CD14-positive monocyte (primary cell): Measurements from ENCODE around the gene MISP3. TPM values are rescaled to one million over a fixed set of nuclear protein-coding genes. Genes with fewer than 3 reads are reported as not detected.

Source experiments
- DNase-seq, 3 donors: peaks; one replicate each; pipeline ENCODE4 v3.0.0-alpha.2; 2011 to 2022
- H2AFZ ChIP-seq: 2 replicates; pipeline ENCODE4 v1.6.0; 2012; ENCODE audit warnings: mild to moderate bottlenecking, low read depth, low read length, inconsistent platforms; ENCODE audit not compliant: insufficient read depth, poor library complexity, severe bottlenecking
- H3K27ac ChIP-seq, 2 donors: 1 replicate in 1 of 2; 2 replicates in 1 of 2; pipeline ENCODE4 v1.5.1; 2012 to 2013; ENCODE audit warnings: low read length in 2 of 2, control low read depth in 1 of 2, inconsistent platforms in 1 of 2, low read depth in 1 of 2, mild to moderate bottlenecking in 1 of 2
- H3K27me3 ChIP-seq, 2 donors: one replicate each; pipeline versions ENCODE4 v1.6.0 to v1.6.1; 2011 to 2013; ENCODE audit warnings: low read length in 2 of 2; ENCODE audit not compliant: control insufficient read depth in 2 of 2, insufficient read depth in 2 of 2
- H3K36me3 ChIP-seq, 2 donors: replicated peaks in 1 of 2; 1 replicate in 1 of 2; 2 replicates in 1 of 2; pipeline versions ENCODE4 v1.5.1 to v1.6.1; 2012 to 2013; ENCODE audit warnings: low read length in 2 of 2, control low read depth in 1 of 2, inconsistent platforms in 1 of 2, mild to moderate bottlenecking in 1 of 2; ENCODE audit not compliant: insufficient read depth in 2 of 2, control insufficient read depth in 1 of 2
- H3K4me1 ChIP-seq, 2 donors: 1 replicate in 1 of 2; 2 replicates in 1 of 2; pipeline versions ENCODE4 v1.5.1 to v1.6.1; 2012 to 2013; ENCODE audit warnings: low read length in 2 of 2, control low read depth in 1 of 2, inconsistent platforms in 1 of 2, mild to moderate bottlenecking in 1 of 2, moderate library complexity in 1 of 2; ENCODE audit not compliant: insufficient read depth in 2 of 2, control insufficient read depth in 1 of 2
- H3K4me2 ChIP-seq: replicated peaks from 2 replicates; pipeline ENCODE3; 2012; ENCODE audit warnings: low read length, moderate library complexity, mild to moderate bottlenecking; ENCODE audit not compliant: poor library complexity, severe bottlenecking; ENCODE audit errors: extremely low read depth
- H3K4me3 ChIP-seq, 3 experiments: fragments of 200-600 bp in 1 of 3; sonication (generic) in 1 of 3; replicated peaks in 1 of 3; 1 replicate in 2 of 3; 2 replicates in 1 of 3; pipeline ENCODE4 v1.5.1; 2011 to 2013; ENCODE audit warnings: low read length in 3 of 3, mild to moderate bottlenecking in 3 of 3, control low read depth in 2 of 3, low read depth in 2 of 3, inconsistent platforms in 1 of 3, moderate library complexity in 1 of 3
- H3K79me2 ChIP-seq: 2 replicates; pipeline ENCODE4 v1.6.0; 2012; ENCODE audit warnings: mild to moderate bottlenecking, control low read depth, inconsistent platforms, low read length, moderate library complexity; ENCODE audit not compliant: insufficient read depth
- H3K9ac ChIP-seq: 2 replicates; pipeline ENCODE4 v1.6.0; 2017; ENCODE audit warnings: low read length, mild to moderate bottlenecking; ENCODE audit not compliant: insufficient read depth, poor library complexity, severe bottlenecking
- H3K9me3 ChIP-seq, 2 donors: replicated peaks in 1 of 2; 1 replicate in 1 of 2; 2 replicates in 1 of 2; pipeline versions ENCODE4 v1.5.1 to v1.6.1; 2012 to 2013; ENCODE audit warnings: low read length in 2 of 2, control low read depth in 1 of 2; ENCODE audit not compliant: control insufficient read depth in 1 of 2, insufficient read depth in 1 of 2
- H4K20me1 ChIP-seq: 2 replicates; pipeline ENCODE4 v1.6.0; 2012; ENCODE audit warnings: mild to moderate bottlenecking, low read length, control low read depth, moderate library complexity; ENCODE audit not compliant: insufficient read depth
- H3K27ac Mint-ChIP-seq, 7 donors: one replicate each; pipeline ENCODE4 v1.8.0; 2020; ENCODE audit warnings: mild to moderate bottlenecking in 7 of 7, mixed read lengths in 7 of 7, moderate library complexity in 6 of 7, inconsistent platforms in 2 of 7
- H3K27me3 Mint-ChIP-seq, 3 donors: one replicate each; pipeline ENCODE4 v1.8.0; 2021 to 2022; ENCODE audit warnings: low read depth in 3 of 3, mild to moderate bottlenecking in 3 of 3, mixed read lengths in 3 of 3, moderate library complexity in 3 of 3, inconsistent platforms in 1 of 3
- H3K36me3 Mint-ChIP-seq, 2 donors: one replicate each; pipeline ENCODE4 v1.8.0; 2020; ENCODE audit warnings: mixed read lengths in 2 of 2, inconsistent platforms in 1 of 2, mild to moderate bottlenecking in 1 of 2
- H3K4me1 Mint-ChIP-seq: one replicate; pipeline ENCODE4 v1.8.0; 2020; ENCODE audit warnings: mild to moderate bottlenecking, mixed read lengths
- H3K4me3 Mint-ChIP-seq, 2 donors: one replicate each; pipeline ENCODE4 v1.8.0; 2020; ENCODE audit warnings: mild to moderate bottlenecking in 2 of 2, mixed read lengths in 2 of 2, moderate library complexity in 1 of 2
- H3K9me3 Mint-ChIP-seq, 7 donors: one replicate each; pipeline ENCODE4 v1.8.0; 2020 to 2022; ENCODE audit warnings: mixed read lengths in 7 of 7, mild to moderate bottlenecking in 6 of 7, moderate library complexity in 6 of 7, inconsistent platforms in 2 of 7
- WGBS: methylation state at CpG from one replicate; pipeline ENCODE4 v1.1.5; 2013; ENCODE audit warnings: missing lambda C conversion rate; ENCODE audit not compliant: insufficient coverage; 5-methylcytosine and 5-hydroxymethylcytosine counted together
- intact Hi-C, 2 donors: fragments of 100-400 bp; cut with micrococcal nuclease; formaldehyde crosslinking; loops; one replicate each; pipeline versions ENCODE4 v1.15.0 to v1.15.1; 2023
- polyA plus RNA-seq, 3 donors: library from polyadenylated mRNA; depleted of rRNA in 1 of 3; unstranded in 2 of 3; stranded (reverse) in 1 of 3; fragments of 300-500 nt in 2 of 3; fragments of >200 nt in 1 of 3; fragmentation: Illumina TruSeq in 2 of 3; gene quantifications; 1 replicate in 2 of 3; 2 replicates in 1 of 3; pipeline ENCODE4 v1.2.3, GENCODE V29; 2012 to 2021
- TF ChIP-seq, protein P1 (sequence below): fragments of 200-600 bp; IDR thresholded peaks from one replicate; pipeline ENCODE4 v1.8.0; 2022; ENCODE audit warnings: antibody characterized with exemption, mild to moderate bottlenecking

Gene MISP3
- polyA plus RNA-seq, 3 donors = 0.42 to 0.77 (median 0.52) TPM

DNA sequence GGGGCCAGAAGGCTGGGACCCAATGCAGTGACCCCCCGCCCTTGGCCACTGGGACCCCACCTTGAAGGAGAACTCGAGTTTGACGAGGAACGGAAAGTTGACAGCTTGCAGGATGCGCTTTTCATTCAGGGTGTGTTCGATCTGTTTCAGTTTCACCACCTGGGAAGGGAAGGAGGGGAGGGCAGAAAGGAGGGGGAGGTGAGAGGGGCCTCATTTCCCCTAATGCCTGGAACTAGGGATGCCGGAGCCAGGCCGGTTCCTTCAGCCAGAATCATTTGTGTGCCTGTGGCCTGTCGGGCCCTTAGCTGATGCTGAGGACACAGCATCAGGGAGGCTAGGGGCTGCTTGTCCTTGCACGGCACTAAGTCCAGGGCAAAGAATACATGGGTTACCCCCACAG, 30.2 kb downstream of the MISP3 start:
- Histone ChIP-seq H3K4me1 (no peaks in the 10 kb centered on the region), H4K20me1 (peaks cover 88% of the 10 kb centered on the region), H3K27ac (no peak overlapping the region), H3K9ac (no peak overlapping the region), H3K4me2 (no peak overlapping the region), H3K27me3 (no peaks in the 10 kb centered on the region), H3K9me3 (no peaks in the 10 kb centered on the region), H2AFZ (no peak overlapping the region), H3K36me3 (peaks cover 79 to 97% of the 10 kb centered on the region in 2 donors), H3K79me2 (peaks cover 3% of the 10 kb centered on the region), H3K4me3 (no peak overlapping the region)
- DNase-seq = no peak
- H3K36me3 Mint-ChIP-seq = peaks cover 63 to 95% of the 10 kb centered on the region in 2 donors
- H3K27ac Mint-ChIP-seq = peak overlapping the region in 1 of 7 donors; percentile 3
- 92% methylated on average over 6 of the region's 10 CpGs for WGBS
- TF ChIP-seq, protein P1, sequence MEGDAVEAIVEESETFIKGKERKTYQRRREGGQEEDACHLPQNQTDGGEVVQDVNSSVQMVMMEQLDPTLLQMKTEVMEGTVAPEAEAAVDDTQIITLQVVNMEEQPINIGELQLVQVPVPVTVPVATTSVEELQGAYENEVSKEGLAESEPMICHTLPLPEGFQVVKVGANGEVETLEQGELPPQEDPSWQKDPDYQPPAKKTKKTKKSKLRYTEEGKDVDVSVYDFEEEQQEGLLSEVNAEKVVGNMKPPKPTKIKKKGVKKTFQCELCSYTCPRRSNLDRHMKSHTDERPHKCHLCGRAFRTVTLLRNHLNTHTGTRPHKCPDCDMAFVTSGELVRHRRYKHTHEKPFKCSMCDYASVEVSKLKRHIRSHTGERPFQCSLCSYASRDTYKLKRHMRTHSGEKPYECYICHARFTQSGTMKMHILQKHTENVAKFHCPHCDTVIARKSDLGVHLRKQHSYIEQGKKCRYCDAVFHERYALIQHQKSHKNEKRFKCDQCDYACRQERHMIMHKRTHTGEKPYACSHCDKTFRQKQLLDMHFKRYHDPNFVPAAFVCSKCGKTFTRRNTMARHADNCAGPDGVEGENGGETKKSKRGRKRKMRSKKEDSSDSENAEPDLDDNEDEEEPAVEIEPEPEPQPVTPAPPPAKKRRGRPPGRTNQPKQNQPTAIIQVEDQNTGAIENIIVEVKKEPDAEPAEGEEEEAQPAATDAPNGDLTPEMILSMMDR = no peak
- no peak overlapping the region for H3K4me3 Mint-ChIP-seq
- peaks cover 0 to 2% (median 0%) of the 10 kb centered on the region in 3 donors for H3K27me3 Mint-ChIP-seq
- peaks cover 0 to 2% (median 0%) of the 10 kb centered on the region in 7 donors for H3K9me3 Mint-ChIP-seq
- intact Hi-C loops = no loop called here
- H3K4me1 Mint-ChIP-seq = no peaks in the 10 kb centered on the region

DNA sequence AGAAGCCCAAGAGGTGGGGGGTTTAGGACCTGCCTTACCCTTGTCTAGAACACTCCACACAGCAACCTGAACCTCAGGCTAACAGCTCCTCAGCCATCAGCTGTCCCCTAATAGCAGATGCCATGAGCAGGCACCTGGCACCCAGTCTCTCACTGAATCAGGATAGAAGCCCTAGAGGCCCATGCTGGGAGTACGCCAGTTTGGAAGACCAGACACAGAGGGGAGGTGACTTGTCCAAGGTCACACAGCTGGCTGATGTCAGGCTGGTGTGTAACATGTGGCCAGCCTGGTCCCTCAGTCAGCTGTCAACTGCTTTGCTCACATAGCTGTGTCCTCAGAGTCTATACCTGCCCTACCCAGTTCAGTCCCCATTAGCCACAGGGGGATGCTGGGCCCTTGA, 30.7 kb downstream of the MISP3 start:
- TF ChIP-seq, protein P1 = no peak
- Mint-ChIP-seq H3K9me3 (peaks cover 0 to 2% (median 0%) of the 10 kb centered on the region in 7 donors), H3K4me3 (no peak overlapping the region), H3K27me3 (peaks cover 0 to 2% (median 0%) of the 10 kb centered on the region in 3 donors), H3K27ac (no peak overlapping the region), H3K4me1 (no peaks in the 10 kb centered on the region), H3K36me3 (peaks cover 63 to 95% of the 10 kb centered on the region in 2 donors)
- H3K9ac ChIP-seq = no peak overlapping the region
- no peaks in the 10 kb centered on the region for H3K4me1 ChIP-seq
- H2AFZ ChIP-seq = no peak overlapping the region
- no peaks in the 10 kb centered on the region for H3K9me3 ChIP-seq
- no peak for DNase-seq
- intact Hi-C loops = no loop called here
- no peak overlapping the region for H3K27ac ChIP-seq
- H3K27me3 ChIP-seq = no peaks in the 10 kb centered on the region
- WGBS = no CpG with 5 or more reads among the region's 1 CpG
- H3K79me2 ChIP-seq = peaks cover 8% of the 10 kb centered on the region
- H3K4me3 ChIP-seq = no peak overlapping the region
- peaks cover 78 to 96% of the 10 kb centered on the region in 2 donors for H3K36me3 ChIP-seq
- H3K4me2 ChIP-seq = no peak overlapping the region
- H4K20me1 ChIP-seq = peaks cover 89% of the 10 kb centered on the region
